ENCODE results near the gene FAT1.

Gene FAT1

DNA sequence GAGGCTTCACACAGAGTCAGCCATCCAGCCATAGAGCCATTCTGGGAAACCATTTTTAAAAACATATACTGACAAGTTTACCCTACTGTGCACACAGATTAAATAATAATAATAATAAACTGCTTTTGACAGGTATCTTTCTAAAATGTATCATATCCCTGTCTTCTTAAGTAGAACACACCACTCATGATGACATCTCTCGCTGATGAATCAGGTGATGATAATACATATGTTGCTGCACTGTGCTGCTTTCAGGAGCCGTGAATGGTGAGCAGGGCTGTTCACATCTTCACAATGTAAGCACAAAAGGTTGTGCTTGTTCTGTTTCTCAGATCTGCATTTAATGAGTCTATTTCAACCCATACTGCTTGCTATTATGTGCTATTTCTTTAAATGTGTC lies 171.8 kb downstream of the FAT1 start:
- TF ChIP-seq CTCF (IDR thresholded peaks at IDR 0.05; ENCODE audit: borderline replicate concordance, control extremely low read depth, extremely low read depth, insufficient read depth, missing control alignments), result no peak
- DNase-seq (ENCODE audit: low spot score), result no peak
- in situ Hi-C loops (cut with MboI; ENCODE audit: low sequenced_read_pairs, unreplicated experiment), result no loop called here

DNA sequence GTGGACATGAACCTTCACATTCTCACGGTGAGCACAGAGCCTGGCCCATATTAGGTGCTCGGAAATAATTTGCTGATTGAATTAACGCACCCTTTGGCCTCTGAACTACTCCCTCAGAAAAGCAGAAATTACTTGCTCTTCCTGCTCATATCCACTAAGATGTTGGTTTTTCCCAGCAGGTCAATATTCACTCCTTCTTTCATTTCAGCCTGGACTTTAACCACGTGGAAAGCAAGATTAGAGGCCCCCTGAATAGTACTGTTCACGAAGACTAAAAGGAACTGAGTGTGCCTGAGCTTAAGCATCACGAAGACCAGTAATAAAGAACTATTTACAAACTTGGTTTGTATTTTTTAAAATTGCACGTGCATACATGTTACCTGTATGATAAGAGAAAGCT lies 178.2 kb downstream of the FAT1 start:
- in situ Hi-C loops (cut with MboI; ENCODE audit: low sequenced_read_pairs, unreplicated experiment), result no loop called here
- no peak for DNase-seq (ENCODE audit: low spot score)
- TF ChIP-seq CTCF (IDR thresholded peaks at IDR 0.05; ENCODE audit: borderline replicate concordance, control extremely low read depth, extremely low read depth, insufficient read depth, missing control alignments), result no peak

- in situ Hi-C loops (cut with MboI; ENCODE audit: low sequenced_read_pairs, unreplicated experiment), result no loop called here
- no peak for DNase-seq (ENCODE audit: low spot score)
- no peak for TF ChIP-seq CTCF (IDR thresholded peaks at IDR 0.05; ENCODE audit: borderline replicate concordance, control extremely low read depth, extremely low read depth, insufficient read depth, missing control alignments)
These were observed 180.4 kb downstream of the FAT1 start for GRCh38 chr4:186543206-186543605.

- no peak for TF ChIP-seq CTCF (IDR thresholded peaks at IDR 0.05; ENCODE audit: borderline replicate concordance, control extremely low read depth, extremely low read depth, insufficient read depth, missing control alignments)
- no peak for DNase-seq (ENCODE audit: low spot score)
- in situ Hi-C loops (cut with MboI; ENCODE audit: low sequenced_read_pairs, unreplicated experiment), result no loop called here
These were observed 181.9 kb downstream of the FAT1 start for GRCh38 chr4:186541801-186542200.

GRCh38 chr4:186537843-186538521 lies 185.7 kb downstream of the FAT1 start:
- TF ChIP-seq CTCF (IDR thresholded peaks at IDR 0.05; ENCODE audit: borderline replicate concordance, control extremely low read depth, extremely low read depth, insufficient read depth, missing control alignments), result no peak
- DNase-seq (ENCODE audit: low spot score), result no peak
- in situ Hi-C loops (cut with MboI; ENCODE audit: low sequenced_read_pairs, unreplicated experiment), result no loop called here

Measured in GM13976 (cell line).